ENCODE measurements around the gene PLRG1.
A peak's percentile ranks its signal among the peaks of the same experiment; 100 is the strongest.

The PLRG1 gene

GRCh38 chr4:154506253-154506652 lies 43.9 kb downstream of the PLRG1 start:
- no peaks in the 10 kb centered on the region for H3K36me3 ChIP-seq
- TF ChIP-seq CTCF (IDR thresholded peaks at IDR 0.05; ENCODE audit: low read depth, low read length) = peak; percentile 66
- H3K9me3 ChIP-seq = no peaks in the 10 kb centered on the region
- H3K27me3 ChIP-seq = peaks cover 29% of the 10 kb centered on the region
- H3K4me3 ChIP-seq (ENCODE audit: low read depth, low read length) = no peak overlapping the region
- no peaks in the 10 kb centered on the region for H3K4me1 ChIP-seq
- DNase-seq = no peak

GRCh38 chr4:154503598-154503997 lies 46.6 kb downstream of the PLRG1 start:
- H3K4me3 ChIP-seq (ENCODE audit: low read depth, low read length) = no peak overlapping the region
- peak; percentile 71 for TF ChIP-seq CTCF (IDR thresholded peaks at IDR 0.05; ENCODE audit: low read depth, low read length)
- no peak for DNase-seq

GRCh38 chr4:154502111-154502510 lies 48.1 kb downstream of the PLRG1 start:
- no peaks in the 10 kb centered on the region for H3K4me1 ChIP-seq
- H3K36me3 ChIP-seq = no peaks in the 10 kb centered on the region
- H3K27me3 ChIP-seq = peaks cover 56% of the 10 kb centered on the region
- H3K4me3 ChIP-seq (ENCODE audit: low read depth, low read length) = no peak overlapping the region
- no peak for DNase-seq
- no peaks in the 10 kb centered on the region for H3K9me3 ChIP-seq
- no peak for TF ChIP-seq CTCF (IDR thresholded peaks at IDR 0.05; ENCODE audit: low read depth, low read length)

More at GRCh38 chr4:154503598-154503997, 46.6 kb downstream of the PLRG1 start:
- Histone ChIP-seq H3K27me3 (peaks cover 50% of the 10 kb centered on the region), H3K36me3 (no peaks in the 10 kb centered on the region), H3K9me3 (no peaks in the 10 kb centered on the region), H3K4me1 (no peaks in the 10 kb centered on the region)

GRCh38 chr4:154497889-154498288 lies 52.3 kb downstream of the PLRG1 start:
- Histone ChIP-seq H3K4me3 (ENCODE audit: low read depth, low read length) (no peak overlapping the region), H3K36me3 (no peaks in the 10 kb centered on the region), H3K27me3 (peaks cover 46% of the 10 kb centered on the region), H3K9me3 (no peaks in the 10 kb centered on the region), H3K4me1 (no peaks in the 10 kb centered on the region)
- DNase-seq = no peak
- no peak for TF ChIP-seq CTCF (IDR thresholded peaks at IDR 0.05; ENCODE audit: low read depth, low read length)

- H3K9me3 ChIP-seq = no peaks in the 10 kb centered on the region
- no peaks in the 10 kb centered on the region for H3K36me3 ChIP-seq
These were observed 54.3 kb downstream of the PLRG1 start for GRCh38 chr4:154495867-154496266.

GRCh38 chr4:154492288-154492687 lies 57.9 kb downstream of the PLRG1 start:
- DNase-seq = no peak
- Histone ChIP-seq H3K36me3 (no peaks in the 10 kb centered on the region), H3K4me3 (ENCODE audit: low read depth, low read length) (peak overlapping the region; percentile 63), H3K27me3 (peaks cover 27% of the 10 kb centered on the region), H3K9me3 (no peaks in the 10 kb centered on the region), H3K4me1 (no peaks in the 10 kb centered on the region)
- no peak for TF ChIP-seq CTCF (IDR thresholded peaks at IDR 0.05; ENCODE audit: low read depth, low read length)

More at GRCh38 chr4:154495867-154496266, 54.3 kb downstream of the PLRG1 start:
- DNase-seq = no peak
- no peak for TF ChIP-seq CTCF (IDR thresholded peaks at IDR 0.05; ENCODE audit: low read depth, low read length)
- Histone ChIP-seq H3K4me1 (no peaks in the 10 kb centered on the region), H3K27me3 (peaks cover 40% of the 10 kb centered on the region), H3K4me3 (ENCODE audit: low read depth, low read length) (no peak overlapping the region)
